Body of pancreas (tissue), 4 donors: ENCODE data around the gene RBBP7.

Experiments
- CTCF ChIP-seq, 7 experiments: fragments of 450-650 bp in 4 of 7; fragments of 200-600 bp in 3 of 7; sonication (generic) in 3 of 7; IDR thresholded peaks; one replicate each; pipeline ENCODE4 v1.5.1; 2016 to 2019; ENCODE audit warnings: antibody characterized with exemption in 7 of 7
- POLR2A ChIP-seq, 3 donors: fragments of 450-650 bp; IDR thresholded peaks; one replicate each; pipeline ENCODE4 v1.6.1; 2016; ENCODE audit warnings: antibody characterized with exemption in 3 of 3, mild to moderate bottlenecking in 2 of 3

- no peak for TF ChIP-seq CTCF (IDR thresholded peaks at IDR 0.05)
- no peak for TF ChIP-seq POLR2A (IDR thresholded peaks at IDR 0.05)
These were observed 30.8 kb downstream of the RBBP7 start for GRCh38 chrX:16839219-16839851.
